SJSA1 (cell line): ENCODE data around the gene ATP5F1B. TPM values are rescaled to one million over a fixed set of nuclear protein-coding genes. Genes with fewer than 3 reads are reported as not detected.

Source experiments
- DNase-seq, 2 experiments: peaks; one replicate each; pipeline ENCODE4 v3.0.0-alpha.2; 2015 to 2020; ENCODE audit warnings: low spot score in 2 of 2, low read depth in 1 of 2
- H3K27ac ChIP-seq: fragments of 250-450 bp; sonication (Bioruptor Pico); 2 replicates; pipeline ENCODE4 v1.5.1; 2020; ENCODE audit warnings: mild to moderate bottlenecking, moderate library complexity
- H3K27me3 ChIP-seq: fragments of 250-450 bp; sonication (Bioruptor Pico); replicated peaks from 2 replicates; pipeline ENCODE4 v1.5.1; 2020; ENCODE audit warnings: mild to moderate bottlenecking, moderate library complexity
- H3K36me3 ChIP-seq: fragments of 250-450 bp; sonication (Bioruptor Pico); 2 replicates; pipeline ENCODE4 v1.5.1; 2020; ENCODE audit warnings: mild to moderate bottlenecking
- H3K4me1 ChIP-seq: fragments of 250-450 bp; sonication (Bioruptor Pico); replicated peaks from 2 replicates; pipeline ENCODE4 v1.6.1; 2021; ENCODE audit warnings: mild to moderate bottlenecking
- H3K4me3 ChIP-seq: fragments of 250-450 bp; sonication (Bioruptor Pico); 2 replicates; pipeline ENCODE4 v1.5.1; 2020; ENCODE audit warnings: mild to moderate bottlenecking
- H3K9me3 ChIP-seq: fragments of 250-450 bp; sonication (Bioruptor Pico); replicated peaks from 2 replicates; pipeline ENCODE4 v1.5.1; 2020; ENCODE audit warnings: mild to moderate bottlenecking
- total RNA-seq: library from RNA; depleted of rRNA; stranded (reverse); fragments of >200 nt; shearing (Covaris generic); gene quantifications from 2 replicates; pipeline ENCODE4 v1.2.3, GENCODE V29; 2014; rRNA removed

ATP5F1B gene
- total RNA-seq, 1 experiment from 2014 or later, result 483 TPM

DNA sequence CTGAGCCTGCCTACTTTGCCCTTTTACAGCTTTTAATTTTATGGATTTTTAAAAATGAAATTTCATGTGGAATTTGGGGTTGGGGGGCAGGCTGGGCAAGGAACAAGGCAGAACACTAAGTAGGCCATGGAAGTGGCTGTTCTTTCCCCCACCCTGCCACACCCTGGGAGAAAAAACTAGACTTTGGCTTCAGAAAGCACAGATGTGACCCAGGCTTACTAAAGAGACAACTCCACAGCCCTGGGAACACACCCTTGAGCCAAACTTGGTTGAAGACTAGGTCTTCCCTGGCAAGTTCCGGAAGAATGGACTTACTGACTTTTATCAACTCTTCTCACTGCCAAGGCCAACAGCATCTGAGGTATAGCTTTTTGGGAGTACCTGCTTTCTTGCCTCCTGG lies 56.0 kb downstream of the ATP5F1B start:
- Histone ChIP-seq H3K9me3 (no peaks in the 10 kb centered on the region), H3K36me3 (peaks cover 87% of the 10 kb centered on the region), H3K4me3 (no peak overlapping the region), H3K27ac (no peak overlapping the region), H3K4me1 (no peaks in the 10 kb centered on the region), H3K27me3 (no peaks in the 10 kb centered on the region)
- DNase-seq, result no peak

Other genes starting within 250 kb of the ATP5F1B start
- 7.4 and 11.9 TPM in 2 replicates for gene TIMELESS, start 196.6 kb downstream of the ATP5F1B start, total RNA-seq
- gene MIP, start 191.3 kb downstream of the ATP5F1B start, total RNA-seq, result 0.08 TPM in 1 of 2 replicates, not detected in the other
- 0.69 and 1.4 TPM in 2 replicates for gene SPRYD4, start 177.4 kb downstream of the ATP5F1B start, total RNA-seq
- not detected in 2 replicates for gene GLS2, start 157.8 kb downstream of the ATP5F1B start, total RNA-seq
- 17.0 and 31.0 TPM in 2 replicates for gene RBMS2, start 124.2 kb downstream of the ATP5F1B start, total RNA-seq
- 13.7 and 15.2 TPM in 2 replicates for gene BAZ2A, start 15.7 kb downstream of the ATP5F1B start, total RNA-seq
- gene PTGES3, start 42.3 kb upstream of the ATP5F1B start, total RNA-seq, result 84.7 and 112 TPM in 2 replicates
- gene NACA, start 79.3 kb upstream of the ATP5F1B start, total RNA-seq, result 1,148 and 1,246 TPM in 2 replicates
- gene PRIM1, start 106.3 kb upstream of the ATP5F1B start, total RNA-seq, result 28.0 and 31.1 TPM in 2 replicates
- 20.9 and 26.9 TPM in 2 replicates for gene HSD17B6, start 117.3 kb upstream of the ATP5F1B start, total RNA-seq